Liver (tissue), 9 donors: ENCODE measurements around the gene SPTLC3. TPM values are rescaled to one million over a fixed set of nuclear protein-coding genes. Genes with fewer than 3 reads are reported as not detected.
A peak's percentile ranks its signal among the peaks of the same experiment; 100 is the strongest.

Source experiments
- DNase-seq: peaks from one replicate; pipeline ENCODE4 v3.0.0-alpha.2; 2017; ENCODE audit warnings: low spot score
- H3K27ac ChIP-seq, 2 donors: one replicate each; pipeline ENCODE4 v1.7.0; 2013; ENCODE audit warnings: inconsistent platforms in 2 of 2, low read length in 2 of 2, control low read depth in 1 of 2, low read depth in 1 of 2, mild to moderate bottlenecking in 1 of 2
- H3K27me3 ChIP-seq, 4 donors: one replicate each; pipeline versions ENCODE4 v1.6.1 to v1.7.0; 2013; ENCODE audit warnings: low read length in 3 of 4, inconsistent platforms in 1 of 4, mild to moderate bottlenecking in 1 of 4, moderate library complexity in 1 of 4; ENCODE audit not compliant: control insufficient read depth in 4 of 4, insufficient read depth in 4 of 4
- H3K36me3 ChIP-seq, 4 donors: one replicate each; pipeline versions ENCODE4 v1.6.1 to v1.7.0; 2013; ENCODE audit warnings: low read length in 3 of 4, mild to moderate bottlenecking in 3 of 4, low read depth in 1 of 4, moderate library complexity in 1 of 4; ENCODE audit not compliant: control insufficient read depth in 4 of 4, insufficient read depth in 3 of 4
- H3K4me1 ChIP-seq, 4 donors: one replicate each; pipeline versions ENCODE4 v1.6.1 to v1.7.0; 2013; ENCODE audit warnings: low read length in 3 of 4, mild to moderate bottlenecking in 3 of 4, moderate library complexity in 1 of 4; ENCODE audit not compliant: control insufficient read depth in 4 of 4, insufficient read depth in 4 of 4
- H3K4me3 ChIP-seq, 3 donors: one replicate each; pipeline versions ENCODE4 v1.6.1 to v1.7.0; 2013; ENCODE audit warnings: low read length in 3 of 3, control low read depth in 1 of 3, low read depth in 1 of 3, mild to moderate bottlenecking in 1 of 3
- H3K9ac ChIP-seq, 2 donors: one replicate each; pipeline ENCODE4 v1.7.0; 2013; ENCODE audit warnings: low read length in 2 of 2, mild to moderate bottlenecking in 2 of 2, moderate library complexity in 2 of 2, control low read depth in 1 of 2, low read depth in 1 of 2
- H3K9me3 ChIP-seq, 4 donors: one replicate each; pipeline versions ENCODE4 v1.6.1 to v1.7.0; 2013; ENCODE audit warnings: low read length in 3 of 4; ENCODE audit not compliant: control insufficient read depth in 4 of 4
- ATF3 ChIP-seq: IDR thresholded peaks from 2 replicates; pipeline ENCODE4 v1.6.1; 2016; ENCODE audit warnings: antibody characterized with exemption
- EGR1 ChIP-seq, 2 donors: IDR thresholded peaks; 2 replicates each; pipeline ENCODE4 v1.6.1; 2016 to 2018; ENCODE audit warnings: antibody characterized with exemption in 2 of 2, low read depth in 2 of 2
- FOXA1 ChIP-seq: IDR thresholded peaks from 2 replicates; pipeline ENCODE4 v1.6.1; 2016; ENCODE audit warnings: antibody characterized with exemption
- FOXA2 ChIP-seq: IDR thresholded peaks from 2 replicates; pipeline ENCODE4 v1.6.1; 2016; ENCODE audit warnings: antibody characterized with exemption
- GABPA ChIP-seq, 2 donors: IDR thresholded peaks in 1 of 2; conservative IDR thresholded peaks in 1 of 2; 2 replicates each; pipeline ENCODE4 v1.6.1; 2016; ENCODE audit warnings: antibody characterized with exemption in 2 of 2, mild to moderate bottlenecking in 1 of 2, moderate library complexity in 1 of 2
- HNF4A ChIP-seq, 2 donors: conservative IDR thresholded peaks; 2 replicates each; pipeline ENCODE4 v1.6.1; 2016; ENCODE audit warnings: antibody characterized with exemption in 2 of 2, mild to moderate bottlenecking in 2 of 2
- JUND ChIP-seq, 2 donors: IDR thresholded peaks; 2 replicates each; pipeline ENCODE4 v1.6.1; 2016; ENCODE audit warnings: antibody characterized with exemption in 2 of 2
- MAX ChIP-seq: IDR thresholded peaks from 2 replicates; pipeline ENCODE4 v1.6.1; 2016; ENCODE audit warnings: antibody characterized with exemption
- NR2F2 ChIP-seq: IDR thresholded peaks from 2 replicates; pipeline ENCODE4 v1.6.1; 2016; ENCODE audit warnings: antibody characterized with exemption
- RAD21 ChIP-seq, 2 donors: IDR thresholded peaks; 2 replicates each; pipeline ENCODE4 v1.6.1; 2016; ENCODE audit warnings: antibody characterized with exemption in 2 of 2, mild to moderate bottlenecking in 2 of 2
- REST ChIP-seq: IDR thresholded peaks from 2 replicates; pipeline ENCODE4 v1.6.1; 2016; ENCODE audit warnings: antibody characterized with exemption, mild to moderate bottlenecking
- RXRA ChIP-seq, 2 donors: IDR thresholded peaks; 2 replicates each; pipeline ENCODE4 v1.6.1; 2017 to 2018; ENCODE audit warnings: antibody characterized with exemption in 2 of 2, mild to moderate bottlenecking in 1 of 2
- SP1 ChIP-seq: IDR thresholded peaks from 2 replicates; pipeline ENCODE4 v1.6.1; 2018; ENCODE audit warnings: antibody characterized with exemption, mild to moderate bottlenecking
- TAF1 ChIP-seq: conservative IDR thresholded peaks from 2 replicates; pipeline ENCODE4 v1.6.1; 2016; ENCODE audit warnings: antibody characterized with exemption, mild to moderate bottlenecking
- YY1 ChIP-seq: IDR thresholded peaks from 2 replicates; pipeline ENCODE4 v1.6.1; 2016; ENCODE audit warnings: antibody characterized with exemption, mild to moderate bottlenecking
- ZBTB33 ChIP-seq: IDR thresholded peaks from 2 replicates; pipeline ENCODE4 v1.6.1; 2016; ENCODE audit warnings: antibody characterized with exemption
- WGBS: extraction: QIAGEN DNeasy Blood & Tissue Kit; methylation state at CpG from one replicate; pipeline ENCODE4 v1.1.7; 2013; 5-methylcytosine and 5-hydroxymethylcytosine counted together
- polyA plus RNA-seq, 2 donors: library from polyadenylated mRNA; stranded (reverse) in 1 of 2; unstranded in 1 of 2; fragments of 200-250 nt in 1 of 2; fragments of >200 nt in 1 of 2; fragmentation: Nextera tagmentation in 1 of 2; extraction: Ambion mirVana in 1 of 2; gene quantifications; one replicate each; pipeline versions ENCODE4 v1.2.1 to v1.2.3, GENCODE V29; 2013 to 2015
- total RNA-seq, 2 donors: library from RNA; depleted of rRNA; stranded (reverse); fragments of >200 nt; gene quantifications; one replicate each; pipeline ENCODE4 v1.2.3, GENCODE V29; 2014
- donor health status: healthy.
- donor health status: healthy.
- donor health status: healthy.
- donor health status: healthy.
- donor health status: healthy.

Gene SPTLC3
- total and polyA plus RNA-seq, 4 donors: 4.2 to 40.9 (median 20.4) TPM

GRCh38 chr20:13035399-13036152 lies 26.8 kb downstream of the SPTLC3 start:
- no peak overlapping the region for H3K9ac ChIP-seq
- H3K4me3 ChIP-seq: no peak overlapping the region
- WGBS: 21% methylated on average over 2 of the region's 2 CpGs
- no peaks in the 10 kb centered on the region for H3K27me3 ChIP-seq
- peak; percentile 21 for TF ChIP-seq SP1
- no peak for TF ChIP-seq TAF1
- peak in 1 of 2 donors; percentile 10 for TF ChIP-seq JUND (IDR thresholded peaks at IDR 0.05)
- no peak overlapping the region for H3K27ac ChIP-seq
- H3K4me1 ChIP-seq: peaks cover 0 to 10% (median 1%) of the 10 kb centered on the region in 4 donors
- H3K36me3 ChIP-seq: peaks cover 0 to 3% (median 1%) of the 10 kb centered on the region in 4 donors
- no peaks in the 10 kb centered on the region for H3K9me3 ChIP-seq
- DNase-seq: no peak

GRCh38 chr20:13037727-13038126 lies 29.0 kb downstream of the SPTLC3 start:
- no peaks in the 10 kb centered on the region for H3K27me3 ChIP-seq
- H3K4me1 ChIP-seq: peaks cover 0 to 14% (median 1%) of the 10 kb centered on the region in 4 donors
- no peaks in the 10 kb centered on the region for H3K9me3 ChIP-seq
- no peak for TF ChIP-seq RAD21 (IDR thresholded peaks at IDR 0.05)
- TF ChIP-seq MAX: no peak
- TF ChIP-seq ATF3: no peak
- no peak for TF ChIP-seq REST
- TF ChIP-seq JUND (IDR thresholded peaks at IDR 0.05): no peak
- no peak for TF ChIP-seq FOXA1
- no peak for TF ChIP-seq TAF1
- no peak for TF ChIP-seq ZBTB33
- TF ChIP-seq RXRA (IDR thresholded peaks at IDR 0.05): no peak
- TF ChIP-seq FOXA2: no peak
- TF ChIP-seq GABPA (IDR thresholded peaks at IDR 0.05 in 1 of 2, conservative IDR thresholded peaks at IDR 0.05 in 1 of 2): no peak
- no peak for TF ChIP-seq HNF4A (conservative IDR thresholded peaks at IDR 0.05)
- TF ChIP-seq NR2F2: no peak
- no peak for TF ChIP-seq EGR1 (IDR thresholded peaks at IDR 0.05; ENCODE audit: low read depth in 2 of 2)
- no peak for TF ChIP-seq YY1
- no peak overlapping the region for H3K9ac ChIP-seq
- no peak for DNase-seq
- 90% methylated on average over 3 of the region's 3 CpGs for WGBS
- no peak overlapping the region for H3K27ac ChIP-seq
- H3K36me3 ChIP-seq: no peaks in the 10 kb centered on the region
- H3K4me3 ChIP-seq: no peak overlapping the region
